Measurements from ENCODE around the gene PROM1.

- TF ChIP-seq EZH2 (IDR thresholded peaks at IDR 0.05), result no peak
- no peak for TF ChIP-seq POLR2AphosphoS5 (IDR thresholded peaks at IDR 0.05; ENCODE audit: borderline replicate concordance, low read depth, low read length)
Measured at GRCh38 chr4:15961781-15962510, 121.9 kb downstream of the PROM1 start.
